Activated T-cell treated with anti-CD3 and anti-CD28 coated beads, Interleukin-2, amount 50 U/mL, for 4 hours (primary cell): Measurements from ENCODE around the gene TESK1. TPM values are rescaled to one million over a fixed set of nuclear protein-coding genes. Genes with fewer than 3 reads are reported as not detected.
"Not testable (repeated sequence)": the region's sequence is repeated elsewhere in the genome, so short reads cannot be mapped to it uniquely, and the experiment has no call there.

Source experiments
- ATAC-seq, 2 donors: fragments of 200-7000 bp; cut with Tn5 transposase; one replicate each; pipeline ENCODE4 v1.10.0; 2021
- DNase-seq: peaks from one replicate; pipeline ENCODE4 v3.0.0-alpha.2; 2020
- H3K27me3 Mint-ChIP-seq: one replicate; pipeline ENCODE4 v1.8.0; 2021; ENCODE audit warnings: low read depth, mixed read lengths
- H3K36me3 Mint-ChIP-seq: one replicate; pipeline ENCODE4 v1.8.0; 2022; ENCODE audit warnings: mixed read lengths; ENCODE audit not compliant: insufficient read depth
- H3K4me1 Mint-ChIP-seq: one replicate; pipeline ENCODE4 v1.8.0; 2021; ENCODE audit warnings: low read depth, mixed read lengths
- H3K4me3 Mint-ChIP-seq: one replicate; pipeline ENCODE4 v1.8.0; 2021; ENCODE audit warnings: mild to moderate bottlenecking, moderate library complexity, mixed read lengths
- H3K9me3 Mint-ChIP-seq: one replicate; pipeline ENCODE4 v1.8.0; 2021; ENCODE audit warnings: mixed read lengths
- total RNA-seq, 3 donors: library from RNA; stranded (reverse); gene quantifications; one replicate each; pipeline ENCODE4 v1.2.1, GENCODE V29; 2021

The TESK1 gene
- total RNA-seq, 3 donors from 2014 or later: 42.0 to 57.1 (median 54.9) TPM

GRCh38 chr9:35638751-35639150 lies 33.7 kb downstream of the TESK1 start:
- peak overlapping the region; percentile 48 for H3K4me3 Mint-ChIP-seq

GRCh38 chr9:35639225-35639624 lies 34.2 kb downstream of the TESK1 start:
- H3K27me3 Mint-ChIP-seq, H3K36me3 Mint-ChIP-seq, H3K9me3 Mint-ChIP-seq, DNase-seq: not testable (repeated sequence)
- H3K4me1 Mint-ChIP-seq: peaks cover 67% of the 10 kb centered on the region
- ATAC-seq: peak; percentile 50 to 63
- H3K4me3 Mint-ChIP-seq: peak overlapping the region; percentile 4

More at GRCh38 chr9:35638751-35639150, 33.7 kb downstream of the TESK1 start:
- H3K4me1 Mint-ChIP-seq: peaks cover 67% of the 10 kb centered on the region
- H3K36me3 Mint-ChIP-seq, H3K27me3 Mint-ChIP-seq, DNase-seq, ATAC-seq, H3K9me3 Mint-ChIP-seq: not testable (repeated sequence)

GRCh38 chr9:35639631-35640030 lies 34.6 kb downstream of the TESK1 start:
- Mint-ChIP-seq H3K9me3 (no peaks in the 10 kb centered on the region), H3K4me3 (peak overlapping the region; percentile 4), H3K36me3 (peaks cover 5% of the 10 kb centered on the region), H3K27me3 (no peaks in the 10 kb centered on the region), H3K4me1 (peaks cover 69% of the 10 kb centered on the region)
- DNase-seq: no peak
- ATAC-seq: no peak

GRCh38 chr9:35640431-35640830 lies 35.4 kb downstream of the TESK1 start:
- not testable (repeated sequence) for DNase-seq, H3K36me3 Mint-ChIP-seq, ATAC-seq, H3K27me3 Mint-ChIP-seq, H3K4me3 Mint-ChIP-seq, H3K9me3 Mint-ChIP-seq
- H3K4me1 Mint-ChIP-seq: peaks cover 67% of the 10 kb centered on the region

- not testable (repeated sequence) for H3K4me3 Mint-ChIP-seq, H3K36me3 Mint-ChIP-seq, H3K9me3 Mint-ChIP-seq, H3K27me3 Mint-ChIP-seq, ATAC-seq, DNase-seq
- H3K4me1 Mint-ChIP-seq: peaks cover 65% of the 10 kb centered on the region
Measured at GRCh38 chr9:35641478-35641877, 36.4 kb downstream of the TESK1 start.

GRCh38 chr9:35643046-35643445 lies 38.0 kb downstream of the TESK1 start:
- Mint-ChIP-seq H3K4me1 (peaks cover 63% of the 10 kb centered on the region), H3K27me3 (no peaks in the 10 kb centered on the region), H3K9me3 (no peaks in the 10 kb centered on the region), H3K4me3 (no peak overlapping the region), H3K36me3 (peaks cover 5% of the 10 kb centered on the region)
- ATAC-seq (no peak), DNase-seq (no peak)

- ATAC-seq, H3K9me3 Mint-ChIP-seq, H3K27me3 Mint-ChIP-seq, DNase-seq, H3K36me3 Mint-ChIP-seq: not testable (repeated sequence)
- Mint-ChIP-seq H3K4me1 (peaks cover 63% of the 10 kb centered on the region), H3K4me3 (peak overlapping the region; percentile 95)
Measured at GRCh38 chr9:35645736-35646135, 40.7 kb downstream of the TESK1 start.

- peaks cover 64% of the 10 kb centered on the region for H3K4me1 Mint-ChIP-seq
Measured at GRCh38 chr9:35646153-35646532, 41.1 kb downstream of the TESK1 start.

GRCh38 chr9:35646533-35647265 lies 41.6 kb downstream of the TESK1 start:
- peak overlapping the region; percentile 95 for H3K4me3 Mint-ChIP-seq

More at GRCh38 chr9:35646153-35646532, 41.1 kb downstream of the TESK1 start:
- no peak for ATAC-seq
- DNase-seq: no peak
- Mint-ChIP-seq H3K4me3 (peak overlapping the region; percentile 95), H3K27me3 (no peaks in the 10 kb centered on the region), H3K9me3 (no peaks in the 10 kb centered on the region), H3K36me3 (no peaks in the 10 kb centered on the region)

GRCh38 chr9:35649431-35650340 lies 44.6 kb downstream of the TESK1 start:
- Mint-ChIP-seq H3K9me3 (no peaks in the 10 kb centered on the region), H3K4me1 (peaks cover 66% of the 10 kb centered on the region)

More at GRCh38 chr9:35646533-35647265, 41.6 kb downstream of the TESK1 start:
- H3K27me3 Mint-ChIP-seq: no peaks in the 10 kb centered on the region
- no peaks in the 10 kb centered on the region for H3K36me3 Mint-ChIP-seq
- no peaks in the 10 kb centered on the region for H3K9me3 Mint-ChIP-seq
- peaks cover 65% of the 10 kb centered on the region for H3K4me1 Mint-ChIP-seq
- DNase-seq: peak; percentile 87
- peak; percentile 88 to 90 for ATAC-seq

GRCh38 chr9:35650341-35651158 lies 45.5 kb downstream of the TESK1 start, which contains the start of gene SIT1:
Gene SIT1, minus strand, starts transcription at chr9:35650931. Its CDS starts 78 bp downstream, at chr9:35650853.
- Mint-ChIP-seq H3K4me3 (peak within 1 kb of the TSS; percentile 84), H3K4me1 (peaks cover 60% of the 10 kb centered on the region), H3K36me3 (no peaks in the 10 kb centered on the region), H3K9me3 (no peaks in the 10 kb centered on the region), H3K27me3 (no peaks in the 10 kb centered on the region)
- DNase-seq (no peak), ATAC-seq (peak in 1 of 2 donors; percentile 1)

More at GRCh38 chr9:35649431-35650340, 44.6 kb downstream of the TESK1 start:
- DNase-seq (peak; percentile 42), ATAC-seq (peak; percentile 5 to 15)
- Mint-ChIP-seq H3K27me3 (no peaks in the 10 kb centered on the region), H3K4me3 (peak overlapping the region; percentile 84), H3K36me3 (no peaks in the 10 kb centered on the region)

- ATAC-seq: no peak
- DNase-seq: no peak
- H3K4me1 Mint-ChIP-seq: peaks cover 59% of the 10 kb centered on the region
- H3K36me3 Mint-ChIP-seq: no peaks in the 10 kb centered on the region
- no peak overlapping the region for H3K4me3 Mint-ChIP-seq
- no peaks in the 10 kb centered on the region for H3K27me3 Mint-ChIP-seq
- H3K9me3 Mint-ChIP-seq: no peaks in the 10 kb centered on the region
Measured at GRCh38 chr9:35651956-35652828, 47.1 kb downstream of the TESK1 start.

GRCh38 chr9:35652829-35653209 lies 47.8 kb downstream of the TESK1 start:
- Mint-ChIP-seq H3K9me3 (peaks cover under 1% of the 10 kb centered on the region), H3K36me3 (peaks cover under 1% of the 10 kb centered on the region), H3K4me3 (no peak overlapping the region), H3K4me1 (peaks cover 59% of the 10 kb centered on the region), H3K27me3 (peaks cover 1% of the 10 kb centered on the region)
- ATAC-seq (no peak), DNase-seq (no peak)
